Activated naive CD4-positive, alpha-beta T cell treated with anti-CD3 and anti-CD28 coated beads, Interleukin-2, amount 10 ng/mL, durations not matched to agents 7 days and 5 days (primary cell): ENCODE data around the gene ACOX1.

Experiments
- CTCF ChIA-PET: fragments of 350-600 bp; sonication (Branson Sonifier 250); formaldehyde crosslinking; loops from one replicate; lab custom pipeline; 2021; ENCODE audit warnings: antibody characterized with exemption; lab: Charles Lee
- DNase-seq: peaks from one replicate; pipeline ENCODE4 v3.0.0-alpha.2; 2020
- H3K27ac Mint-ChIP-seq: one replicate; pipeline ENCODE4 v1.8.0; 2021; ENCODE audit warnings: mild to moderate bottlenecking, moderate library complexity, mixed read lengths
- H3K27me3 Mint-ChIP-seq: one replicate; pipeline ENCODE4 v1.8.0; 2021; ENCODE audit warnings: mild to moderate bottlenecking, mixed read lengths
- H3K36me3 Mint-ChIP-seq: one replicate; pipeline ENCODE4 v1.8.0; 2021; ENCODE audit warnings: mixed read lengths
- H3K4me1 Mint-ChIP-seq: one replicate; pipeline ENCODE4 v1.8.0; 2021; ENCODE audit warnings: mixed read lengths
- H3K4me3 Mint-ChIP-seq: one replicate; pipeline ENCODE4 v1.8.0; 2021; ENCODE audit warnings: mild to moderate bottlenecking, moderate library complexity, mixed read lengths
- H3K9me3 Mint-ChIP-seq: one replicate; pipeline ENCODE4 v1.8.0; 2021; ENCODE audit warnings: mixed read lengths

Gene ACOX1

GRCh38 chr17:75926456-75926855 is 52.5 kb downstream of the ACOX1 start:
- H3K9me3 Mint-ChIP-seq, result no peaks in the 10 kb centered on the region
- H3K27ac Mint-ChIP-seq, result no peak overlapping the region
- H3K4me1 Mint-ChIP-seq, result no peaks in the 10 kb centered on the region
- no peak for DNase-seq
- no peak overlapping the region for H3K4me3 Mint-ChIP-seq
- H3K27me3 Mint-ChIP-seq, result no peaks in the 10 kb centered on the region
- CTCF ChIA-PET, result interaction anchor here (1.4 to 1.5 kb wide), 2 partner anchors 21 to 38 kb away, joined by 3 to 4 read pairs; no protein-coding TSS in a partner anchor
- H3K36me3 Mint-ChIP-seq, result no peaks in the 10 kb centered on the region

- no peak overlapping the region for H3K4me3 Mint-ChIP-seq
- H3K9me3 Mint-ChIP-seq, result no peaks in the 10 kb centered on the region
- CTCF ChIA-PET, result interaction anchor here (0.8 kb wide), 1 partner anchor 20 kb away, joined by 4 read pairs; no protein-coding TSS in a partner anchor
- no peaks in the 10 kb centered on the region for H3K4me1 Mint-ChIP-seq
- no peak overlapping the region for H3K27ac Mint-ChIP-seq
- no peaks in the 10 kb centered on the region for H3K27me3 Mint-ChIP-seq
- DNase-seq, result no peak
- no peaks in the 10 kb centered on the region for H3K36me3 Mint-ChIP-seq
Measured at GRCh38 chr17:75925912-75926311, 53.1 kb downstream of the ACOX1 start.

GRCh38 chr17:75925103-75925502 is 53.9 kb downstream of the ACOX1 start:
- Mint-ChIP-seq H3K36me3 (no peaks in the 10 kb centered on the region), H3K4me1 (no peaks in the 10 kb centered on the region), H3K27ac (no peak overlapping the region), H3K9me3 (no peaks in the 10 kb centered on the region), H3K4me3 (no peak overlapping the region), H3K27me3 (no peaks in the 10 kb centered on the region)
- CTCF ChIA-PET, result no interaction called here
- DNase-seq, result no peak

- H3K36me3 Mint-ChIP-seq, result no peaks in the 10 kb centered on the region
- no peaks in the 10 kb centered on the region for H3K27me3 Mint-ChIP-seq
- DNase-seq, result no peak
- CTCF ChIA-PET, result no interaction called here
- H3K4me3 Mint-ChIP-seq, result no peak overlapping the region
- no peaks in the 10 kb centered on the region for H3K4me1 Mint-ChIP-seq
- no peaks in the 10 kb centered on the region for H3K9me3 Mint-ChIP-seq
- no peak overlapping the region for H3K27ac Mint-ChIP-seq
Measured at GRCh38 chr17:75922963-75923874, 55.7 kb downstream of the ACOX1 start.

GRCh38 chr17:75922173-75922961 is 56.6 kb downstream of the ACOX1 start:
- CTCF ChIA-PET, result no interaction called here

GRCh38 chr17:75921596-75921995 is 57.4 kb downstream of the ACOX1 start:
- CTCF ChIA-PET, result no interaction called here
- no peaks in the 10 kb centered on the region for H3K36me3 Mint-ChIP-seq

More at GRCh38 chr17:75922173-75922961, 56.6 kb downstream of the ACOX1 start:
- Mint-ChIP-seq H3K9me3 (no peaks in the 10 kb centered on the region), H3K4me1 (peaks cover under 1% of the 10 kb centered on the region), H3K36me3 (no peaks in the 10 kb centered on the region), H3K27ac (no peak overlapping the region), H3K27me3 (no peaks in the 10 kb centered on the region), H3K4me3 (no peak overlapping the region)
- no peak for DNase-seq

GRCh38 chr17:75920045-75920560 is 58.9 kb downstream of the ACOX1 start:
- H3K4me3 Mint-ChIP-seq, result no peak overlapping the region
- H3K27ac Mint-ChIP-seq, result no peak overlapping the region
- no peaks in the 10 kb centered on the region for H3K9me3 Mint-ChIP-seq
- no peaks in the 10 kb centered on the region for H3K27me3 Mint-ChIP-seq
- DNase-seq, result no peak
- peaks cover 7% of the 10 kb centered on the region for H3K4me1 Mint-ChIP-seq
- no peaks in the 10 kb centered on the region for H3K36me3 Mint-ChIP-seq
- CTCF ChIA-PET, result no interaction called here

More at GRCh38 chr17:75921596-75921995, 57.4 kb downstream of the ACOX1 start:
- no peak overlapping the region for H3K4me3 Mint-ChIP-seq
- H3K27ac Mint-ChIP-seq, result no peak overlapping the region
- no peak for DNase-seq
- H3K9me3 Mint-ChIP-seq, result no peaks in the 10 kb centered on the region
- peaks cover 5% of the 10 kb centered on the region for H3K4me1 Mint-ChIP-seq
- H3K27me3 Mint-ChIP-seq, result no peaks in the 10 kb centered on the region

DNA sequence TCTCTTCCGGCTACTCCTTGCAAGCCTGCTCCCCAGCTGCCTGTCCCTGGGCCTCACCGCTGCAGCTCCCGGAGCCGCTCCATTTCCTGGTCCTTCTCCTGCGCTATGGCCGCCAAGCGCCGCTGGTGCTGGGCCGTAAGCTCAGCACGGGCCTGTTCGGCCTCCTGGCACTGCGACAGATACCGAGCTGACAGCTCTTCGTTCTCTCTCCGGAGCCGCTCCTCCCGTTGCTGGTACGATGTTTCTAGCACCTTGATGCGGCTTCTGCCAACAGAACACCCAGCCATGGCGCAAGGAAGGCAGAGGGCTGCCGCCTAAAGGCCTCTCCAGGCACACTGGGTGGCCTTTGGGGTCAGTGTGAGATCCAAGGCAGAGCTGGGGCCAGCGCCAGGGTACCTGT is 59.4 kb downstream of the ACOX1 start:
- no peak for DNase-seq
- Mint-ChIP-seq H3K27ac (no peak overlapping the region), H3K36me3 (no peaks in the 10 kb centered on the region), H3K4me3 (no peak overlapping the region), H3K27me3 (no peaks in the 10 kb centered on the region), H3K9me3 (no peaks in the 10 kb centered on the region), H3K4me1 (peaks cover 7% of the 10 kb centered on the region)
- CTCF ChIA-PET, result no interaction called here

DNA sequence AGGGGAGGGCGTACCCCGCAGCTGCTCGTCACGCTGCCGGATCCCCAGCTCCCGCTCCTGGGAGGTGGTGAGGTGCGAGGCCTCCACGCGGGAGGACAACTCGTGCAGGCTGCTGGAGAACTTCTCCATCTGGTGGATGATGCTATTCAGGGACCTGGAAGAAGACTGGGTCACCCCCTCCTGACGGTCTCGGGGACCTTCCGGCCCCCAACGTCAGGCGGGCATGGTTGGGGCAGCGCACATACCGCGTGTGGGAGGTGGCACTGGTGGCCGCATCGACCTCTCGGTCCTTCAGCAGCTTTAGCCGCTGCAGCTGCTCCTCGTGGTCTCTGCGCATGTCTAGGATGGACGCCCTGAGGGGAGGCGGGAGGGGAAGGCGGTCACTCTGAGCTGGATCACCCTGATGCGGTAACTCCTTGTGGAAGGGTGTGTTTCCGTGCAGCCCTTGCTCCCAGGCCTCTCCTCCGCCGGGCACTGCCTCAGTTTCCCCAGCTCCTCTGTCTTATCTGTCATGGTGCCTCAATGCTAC is 61.0 kb downstream of the ACOX1 start:
- H3K27ac Mint-ChIP-seq, result no peak overlapping the region
- no peak overlapping the region for H3K4me3 Mint-ChIP-seq
- peaks cover 7% of the 10 kb centered on the region for H3K4me1 Mint-ChIP-seq
- no peaks in the 10 kb centered on the region for H3K27me3 Mint-ChIP-seq
- no peaks in the 10 kb centered on the region for H3K9me3 Mint-ChIP-seq
- no peak for DNase-seq
- no peaks in the 10 kb centered on the region for H3K36me3 Mint-ChIP-seq
- CTCF ChIA-PET, result interaction anchor here (1.2 kb wide), 1 partner anchor 10 kb away, joined by 4 read pairs; no protein-coding TSS in a partner anchor

DNA sequence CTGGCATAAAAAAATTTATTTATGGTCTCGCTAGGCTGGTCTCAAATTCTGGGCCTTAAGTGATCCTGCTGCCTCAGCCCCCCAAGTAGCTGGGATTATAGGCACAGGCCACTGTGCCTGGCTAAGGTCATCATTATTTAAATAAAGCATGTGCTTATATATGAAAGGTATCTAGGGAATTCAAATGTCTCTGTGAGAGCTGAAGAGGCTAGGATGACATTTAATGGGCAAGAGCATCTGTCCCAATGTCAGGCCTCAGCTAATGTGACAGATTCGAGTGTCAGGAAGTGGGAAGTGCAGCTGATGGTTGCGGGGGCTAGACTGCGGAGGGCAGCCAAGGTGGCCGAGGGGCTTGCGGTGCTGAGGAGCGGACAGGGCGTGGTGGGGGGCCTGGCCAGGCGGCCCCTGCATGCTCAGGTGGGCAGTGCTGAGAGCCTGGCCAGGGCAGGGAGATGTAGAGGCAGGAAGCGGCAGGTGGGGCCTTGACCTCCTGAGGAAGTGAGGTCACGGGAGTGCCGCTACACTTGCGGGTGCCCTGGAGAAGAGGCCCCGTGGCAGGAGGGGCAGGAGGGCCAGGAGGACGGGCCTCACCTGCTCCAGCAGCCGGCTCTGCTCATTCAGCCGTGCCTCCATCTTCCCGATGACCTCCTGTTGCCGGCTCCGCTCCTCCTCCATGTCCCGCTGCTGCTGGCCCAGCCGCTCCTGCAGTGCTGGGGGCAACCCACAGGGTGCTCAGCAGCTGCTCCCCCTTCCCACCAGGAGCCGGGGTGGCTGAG is 61.6 kb downstream of the ACOX1 start:
- peaks cover 7% of the 10 kb centered on the region for H3K4me1 Mint-ChIP-seq
- no peaks in the 10 kb centered on the region for H3K27me3 Mint-ChIP-seq
- DNase-seq, result no peak
- H3K9me3 Mint-ChIP-seq, result no peaks in the 10 kb centered on the region
- H3K36me3 Mint-ChIP-seq, result no peaks in the 10 kb centered on the region
- no peak overlapping the region for H3K27ac Mint-ChIP-seq
- CTCF ChIA-PET, result interaction anchor here (1.0 to 1.4 kb wide), 4 partner anchors 10 to 97 kb away, joined by 3 to 4 read pairs (median 4); no protein-coding TSS in a partner anchor
- H3K4me3 Mint-ChIP-seq, result no peak overlapping the region

DNA sequence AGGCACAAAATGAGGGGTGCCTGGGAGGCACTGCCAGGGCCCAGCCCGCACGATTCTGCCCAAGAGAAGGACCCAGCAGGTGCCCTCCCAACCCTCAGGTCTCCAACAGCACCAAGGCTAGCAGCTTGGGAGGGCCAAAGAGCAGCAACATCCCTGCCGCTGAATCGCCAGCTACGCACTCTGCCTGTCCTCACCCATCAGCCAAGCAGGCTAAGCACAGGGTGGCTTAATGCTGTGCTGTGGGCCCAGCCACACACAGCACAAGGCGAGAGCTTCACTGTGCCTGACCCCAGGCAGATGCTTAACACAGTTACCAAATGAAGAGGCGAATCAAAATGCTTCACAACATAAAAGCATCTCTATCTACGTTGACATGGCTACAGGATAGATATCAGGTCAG is 63.7 kb downstream of the ACOX1 start:
- H3K9me3 Mint-ChIP-seq, result no peaks in the 10 kb centered on the region
- no peak overlapping the region for H3K4me3 Mint-ChIP-seq
- H3K27me3 Mint-ChIP-seq, result no peaks in the 10 kb centered on the region
- H3K4me1 Mint-ChIP-seq, result peaks cover 7% of the 10 kb centered on the region
- CTCF ChIA-PET, result interaction anchor here (0.8 kb wide), 1 partner anchor 90 kb away, joined by 3 read pairs; no protein-coding TSS in a partner anchor
- no peak for DNase-seq
- H3K27ac Mint-ChIP-seq, result no peak overlapping the region
- no peaks in the 10 kb centered on the region for H3K36me3 Mint-ChIP-seq

GRCh38 chr17:75914643-75915267 is 64.2 kb downstream of the ACOX1 start:
- H3K27me3 Mint-ChIP-seq, result no peaks in the 10 kb centered on the region
- no peak overlapping the region for H3K27ac Mint-ChIP-seq
- no peaks in the 10 kb centered on the region for H3K36me3 Mint-ChIP-seq
- no peak for DNase-seq
- CTCF ChIA-PET, result interaction anchor here (0.8 kb wide), 1 partner anchor 91 kb away, joined by 3 read pairs; no protein-coding TSS in a partner anchor
- H3K9me3 Mint-ChIP-seq, result no peaks in the 10 kb centered on the region
- H3K4me3 Mint-ChIP-seq, result no peak overlapping the region
- H3K4me1 Mint-ChIP-seq, result peaks cover 7% of the 10 kb centered on the region
